GM12872 (cell line): ENCODE results near the gene TMEM236.

ENCODE experiments used
- TF ChIP-seq, protein P1 (sequence below): IDR thresholded peaks from 3 replicates; pipeline ENCODE4 v1.5.1; 2011; ENCODE audit warnings: low read depth, mild to moderate bottlenecking, low read length, moderate library complexity; ENCODE audit not compliant: insufficient read depth

Gene TMEM236

DNA sequence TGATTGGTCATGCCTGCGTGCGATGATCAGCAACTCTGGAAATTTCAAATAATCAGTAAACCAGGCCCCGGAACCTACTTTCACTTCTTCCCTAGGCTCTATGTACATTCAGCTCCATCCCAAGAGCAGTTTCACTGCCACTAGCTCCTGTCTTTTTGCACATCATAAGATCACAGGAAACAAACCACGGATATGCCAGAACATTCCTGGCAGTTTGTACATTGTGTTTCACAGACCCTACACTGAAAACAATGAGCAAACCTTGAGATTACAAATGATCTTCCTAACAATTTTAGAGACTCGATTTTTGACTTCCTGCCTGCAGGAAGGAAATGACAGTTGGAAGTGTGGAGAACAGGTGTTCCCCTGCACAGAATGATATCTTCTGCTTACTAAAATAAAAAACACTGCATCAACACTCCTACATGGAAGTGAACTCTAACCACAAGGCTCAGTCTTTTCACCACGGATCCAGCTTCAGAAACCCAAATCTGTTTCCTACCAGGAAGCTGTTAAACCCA, 7.6 kb upstream of the TMEM236 start:
- TF ChIP-seq, protein P1, sequence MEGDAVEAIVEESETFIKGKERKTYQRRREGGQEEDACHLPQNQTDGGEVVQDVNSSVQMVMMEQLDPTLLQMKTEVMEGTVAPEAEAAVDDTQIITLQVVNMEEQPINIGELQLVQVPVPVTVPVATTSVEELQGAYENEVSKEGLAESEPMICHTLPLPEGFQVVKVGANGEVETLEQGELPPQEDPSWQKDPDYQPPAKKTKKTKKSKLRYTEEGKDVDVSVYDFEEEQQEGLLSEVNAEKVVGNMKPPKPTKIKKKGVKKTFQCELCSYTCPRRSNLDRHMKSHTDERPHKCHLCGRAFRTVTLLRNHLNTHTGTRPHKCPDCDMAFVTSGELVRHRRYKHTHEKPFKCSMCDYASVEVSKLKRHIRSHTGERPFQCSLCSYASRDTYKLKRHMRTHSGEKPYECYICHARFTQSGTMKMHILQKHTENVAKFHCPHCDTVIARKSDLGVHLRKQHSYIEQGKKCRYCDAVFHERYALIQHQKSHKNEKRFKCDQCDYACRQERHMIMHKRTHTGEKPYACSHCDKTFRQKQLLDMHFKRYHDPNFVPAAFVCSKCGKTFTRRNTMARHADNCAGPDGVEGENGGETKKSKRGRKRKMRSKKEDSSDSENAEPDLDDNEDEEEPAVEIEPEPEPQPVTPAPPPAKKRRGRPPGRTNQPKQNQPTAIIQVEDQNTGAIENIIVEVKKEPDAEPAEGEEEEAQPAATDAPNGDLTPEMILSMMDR = no peak

DNA sequence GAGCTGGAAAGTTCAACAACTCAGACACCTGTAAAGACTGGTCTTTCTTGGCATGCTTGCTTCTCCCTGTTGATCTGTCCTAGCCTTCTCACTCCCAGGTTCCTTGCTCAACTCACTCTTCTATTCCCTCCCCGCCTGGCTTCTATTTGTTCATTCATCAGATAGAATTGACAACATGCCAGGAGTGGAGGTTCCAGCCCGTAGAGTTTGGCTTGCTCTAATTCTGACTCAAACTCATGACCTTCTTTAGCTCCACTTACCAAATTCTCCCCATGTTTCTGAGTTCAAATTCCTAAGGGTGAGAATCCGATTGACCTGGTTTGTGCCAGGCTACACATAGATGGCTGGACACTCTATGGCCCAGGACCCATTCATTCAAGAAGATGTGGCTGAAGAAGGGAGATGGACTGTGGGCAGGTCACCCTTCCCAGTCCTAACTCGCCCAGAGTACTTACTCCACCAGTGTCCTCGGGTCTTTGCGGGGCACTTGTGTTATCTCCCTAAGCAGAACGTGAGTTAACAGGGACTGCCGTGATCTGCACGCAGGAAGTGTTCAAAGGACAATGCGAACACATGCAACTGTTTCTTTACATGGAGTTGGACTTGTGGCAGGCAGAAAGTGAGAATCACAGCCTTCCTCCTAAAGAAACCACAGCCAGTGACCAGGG, 4.0 kb upstream of the TMEM236 start:
- TF ChIP-seq, protein P1 = no peak

DNA sequence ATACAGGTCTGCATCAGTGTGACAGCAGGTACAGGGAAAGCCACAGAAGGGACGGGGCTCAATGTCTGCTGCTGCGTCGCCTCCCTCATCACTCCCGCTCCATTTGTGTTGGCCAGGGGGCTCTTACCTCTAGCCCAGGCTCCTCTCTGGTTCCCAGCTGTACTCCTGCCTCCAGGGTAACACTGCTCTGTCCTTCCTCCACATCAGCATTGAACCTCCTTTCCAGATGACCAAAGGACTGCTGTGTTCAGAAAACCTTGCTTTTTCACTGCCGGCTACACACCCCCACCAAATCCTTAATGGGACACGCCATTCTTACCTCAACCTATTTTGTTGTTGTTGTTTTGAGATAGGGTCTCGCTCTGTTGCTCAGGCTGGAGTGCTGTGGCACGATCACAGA, 2.1 kb upstream of the TMEM236 start:
- TF ChIP-seq, protein P1 = no peak

DNA sequence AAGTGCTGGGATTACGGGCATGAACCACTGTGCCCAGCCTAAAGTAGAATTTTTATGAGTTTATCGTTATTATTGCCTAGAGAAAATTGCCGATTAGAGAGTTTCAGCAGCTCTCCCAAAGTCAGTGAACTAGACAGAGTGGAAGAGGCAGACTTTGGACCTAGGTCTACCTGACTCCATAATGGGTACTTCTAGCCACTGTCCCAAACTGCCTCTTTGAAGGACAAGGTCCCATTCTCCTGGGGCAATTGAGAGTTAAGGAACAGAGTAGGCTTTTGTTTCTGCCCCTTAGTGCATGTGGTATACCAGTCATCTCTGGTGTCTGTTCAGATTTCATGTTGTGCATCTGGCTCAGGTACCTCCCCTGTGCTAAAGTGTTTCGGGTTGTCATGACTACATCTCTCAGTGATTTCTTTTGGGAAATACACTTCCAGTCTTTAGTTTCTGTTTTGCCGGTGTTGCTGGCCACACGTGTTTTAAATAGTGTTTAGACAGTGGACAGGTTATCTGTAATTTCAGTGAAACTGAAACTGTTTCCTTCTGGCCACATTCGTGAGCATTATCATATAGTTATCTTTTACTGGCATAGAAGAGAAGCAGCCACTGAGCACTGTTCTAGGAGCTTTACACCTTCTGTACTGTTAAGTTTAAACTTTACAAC, 4.7 kb downstream of the TMEM236 start:
- TF ChIP-seq, protein P1 = no peak

DNA sequence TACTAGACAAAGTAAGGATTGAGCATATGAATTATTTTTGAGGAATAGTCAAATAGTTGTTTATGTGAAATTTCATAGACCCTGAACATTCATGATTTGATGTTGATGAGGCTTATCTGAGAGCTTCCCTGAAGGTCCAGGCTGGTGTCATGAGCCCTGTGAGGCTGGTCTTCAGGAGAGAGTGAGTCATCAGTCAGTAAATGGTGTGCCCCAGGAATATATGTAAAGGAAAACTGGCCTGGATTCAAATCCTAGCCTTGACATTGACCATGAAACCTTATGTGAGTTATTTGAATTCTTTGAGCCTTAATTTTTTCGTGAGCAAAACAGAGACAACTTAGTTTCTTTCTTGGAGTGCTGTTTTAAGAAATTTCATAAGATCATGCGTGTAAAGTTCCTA, 6.2 kb downstream of the TMEM236 start:
- TF ChIP-seq, protein P1 = no peak

- TF ChIP-seq, protein P1 = no peak
Measured at GRCh38 chr10:17758896-17759295, 6.9 kb downstream of the TMEM236 start.

- TF ChIP-seq, protein P1 = no peak
Measured at GRCh38 chr10:17764142-17764541, 12.1 kb downstream of the TMEM236 start.
